ENCODE data around the gene NANOS2. TPM values are rescaled to one million over a fixed set of nuclear protein-coding genes. Genes with fewer than 3 reads are reported as not detected.
"Not testable (repeated sequence)": the region's sequence is repeated elsewhere in the genome, so short reads cannot be mapped to it uniquely, and the experiment has no call there.

The NANOS2 gene
- polyA plus RNA-seq, 6 donors from 2014 or later, result not detected

DNA sequence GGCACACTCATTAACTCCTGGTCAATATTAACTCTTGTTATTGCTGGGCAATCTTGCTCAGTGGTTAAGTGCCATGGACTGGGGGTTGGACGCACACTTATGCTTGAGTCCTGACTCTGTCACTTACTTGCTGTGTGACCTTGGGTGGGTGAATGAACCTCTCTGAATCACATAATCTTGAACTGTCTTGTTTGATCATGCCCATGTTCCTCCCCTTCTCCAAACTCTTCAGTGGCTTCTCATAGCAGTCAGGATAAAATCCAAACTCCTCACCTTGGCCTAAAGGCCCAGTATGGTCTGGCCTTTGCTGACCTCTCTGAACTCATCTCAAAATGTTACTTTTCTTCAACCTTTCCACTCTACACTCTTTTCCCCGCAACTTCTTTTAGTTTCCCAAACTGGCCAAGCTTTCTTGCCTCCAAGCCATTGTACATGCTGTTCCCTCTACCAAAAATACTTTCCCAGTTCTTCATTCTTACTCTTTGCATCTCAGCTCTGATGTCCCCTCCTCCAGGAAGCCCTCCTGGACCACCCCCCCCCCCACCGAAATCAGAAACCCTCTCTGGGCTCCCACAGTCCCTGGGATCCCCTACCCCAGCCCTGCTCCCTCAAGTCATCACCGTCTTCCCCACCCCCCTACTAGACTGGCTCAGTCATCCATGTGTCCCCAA, 14.5 kb downstream of the NANOS2 start:
- no peak for ATAC-seq (ENCODE audit: low read depth in 2 of 2)
- Mint-ChIP-seq H3K36me3 (peaks cover 5 to 7% of the 10 kb centered on the region in 2 donors), H3K27me3 (peaks cover 0 to 8% (median 0%) of the 10 kb centered on the region in 3 donors), H3K4me3 (peak overlapping the region; percentile 2 to 98 (median 52)), H3K27ac (no peak overlapping the region), H3K9me3 (no peaks in the 10 kb centered on the region), H3K4me1 (peaks cover 24 to 48% (median 33%) of the 10 kb centered on the region in 3 donors)
- no peak for DNase-seq

DNA sequence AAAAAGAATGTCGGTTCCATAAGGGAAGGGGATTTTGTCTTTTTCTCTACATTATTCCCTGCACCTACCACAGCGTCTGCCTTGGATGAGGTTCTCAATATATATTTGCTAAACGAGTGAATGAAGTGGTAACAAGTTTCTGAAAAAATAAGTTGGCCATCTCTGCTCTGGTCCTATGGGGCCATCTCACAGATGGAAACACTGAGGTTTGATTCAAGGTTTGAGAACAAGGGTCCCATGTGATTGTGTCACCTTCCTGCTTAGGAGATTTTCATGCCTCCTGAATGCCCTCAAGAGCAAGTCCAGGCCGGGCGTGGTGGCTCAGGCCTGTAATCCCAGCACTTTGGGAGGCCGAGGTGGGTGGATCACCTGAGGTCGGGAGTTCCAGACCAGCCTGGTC, 15.3 kb downstream of the NANOS2 start:
- H3K27ac Mint-ChIP-seq, result peak overlapping the region in 1 of 6 donors; percentile 33

DNA sequence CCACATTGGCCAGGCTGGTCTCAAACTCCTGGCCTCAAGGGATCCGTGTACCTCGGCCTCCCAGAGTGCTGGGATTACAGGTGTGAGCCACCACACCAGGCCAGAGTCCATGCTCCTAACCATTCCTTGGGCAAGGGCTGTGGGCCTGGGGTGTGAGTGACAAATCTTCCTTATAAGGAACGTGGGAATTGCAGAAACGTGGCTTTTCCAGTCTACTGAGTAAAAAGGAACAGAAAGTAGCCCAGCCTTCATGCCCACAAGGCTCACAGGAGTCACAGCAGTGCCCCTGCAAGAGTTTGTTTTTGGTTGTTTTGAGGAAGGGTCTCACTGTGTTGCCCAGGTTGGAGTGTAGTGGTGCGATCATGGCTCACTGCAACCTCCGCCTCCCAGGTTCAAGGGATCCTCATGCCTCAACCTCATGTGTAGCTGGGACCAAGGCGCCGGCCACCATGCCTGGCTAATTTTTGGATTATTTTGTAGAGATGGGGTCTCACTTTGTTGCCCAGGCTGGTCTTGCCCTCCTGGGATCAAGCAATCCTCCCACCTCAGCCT, 17.2 kb downstream of the NANOS2 start:
- no peaks in the 10 kb centered on the region for H3K9me3 Mint-ChIP-seq
- H3K27ac Mint-ChIP-seq, result no peak overlapping the region
- DNase-seq (no peak), ATAC-seq (ENCODE audit: low read depth in 2 of 2) (peak; percentile 22 to 43)
- H3K4me3 Mint-ChIP-seq, result peak overlapping the region in 3 of 8 donors; percentile 5 to 68 (median 59)
- H3K4me1 Mint-ChIP-seq, result peaks cover 29 to 45% (median 38%) of the 10 kb centered on the region in 3 donors
- H3K27me3 Mint-ChIP-seq, result no peaks in the 10 kb centered on the region
- peaks cover 5 to 8% of the 10 kb centered on the region in 2 donors for H3K36me3 Mint-ChIP-seq

More for the DNA sequence above, 15.3 kb downstream of the NANOS2 start:
- Mint-ChIP-seq H3K4me1 (peaks cover 25 to 50% (median 33%) of the 10 kb centered on the region in 3 donors), H3K9me3 (no peaks in the 10 kb centered on the region), H3K36me3 (peaks cover 5 to 8% of the 10 kb centered on the region in 2 donors), H3K27me3 (peaks cover 0 to 7% (median 0%) of the 10 kb centered on the region in 3 donors), H3K4me3 (peak overlapping the region in 2 of 8 donors; percentile 44 to 57)
- no peak for DNase-seq
- ATAC-seq (ENCODE audit: low read depth in 2 of 2), result no peak

DNA sequence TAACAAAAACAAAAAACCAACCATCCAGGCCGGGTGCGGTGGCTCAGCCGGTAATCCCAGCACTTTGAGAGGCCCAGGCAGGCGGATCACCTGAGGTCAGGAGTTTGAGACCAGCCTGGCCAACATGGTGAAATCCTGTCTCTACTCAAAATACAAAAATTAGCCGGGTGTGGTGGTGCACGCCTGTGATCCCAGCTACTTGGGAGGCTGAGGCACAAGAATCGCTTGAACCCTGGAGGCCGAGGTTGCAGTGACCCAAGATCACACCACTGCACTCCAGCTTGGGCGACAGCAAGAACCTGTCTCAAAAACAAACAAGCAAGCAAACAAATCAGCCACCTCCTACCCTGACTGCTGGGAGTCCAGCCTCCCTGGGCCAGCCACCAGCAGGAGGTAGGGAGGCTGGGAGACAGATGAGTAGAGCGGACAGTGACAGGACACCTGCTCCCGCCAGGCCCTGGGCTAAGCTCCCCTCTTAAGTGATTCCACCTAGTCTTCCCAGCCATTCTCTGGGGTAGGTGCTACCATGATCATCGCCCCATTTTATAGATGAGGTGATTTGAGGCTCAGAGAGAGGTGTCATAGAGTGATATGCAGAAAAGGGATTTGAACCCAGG, 18.5 kb downstream of the NANOS2 start:
- not testable (repeated sequence) for H3K27me3 Mint-ChIP-seq; H3K27ac Mint-ChIP-seq; ATAC-seq (ENCODE audit: low read depth in 2 of 2); H3K4me3 Mint-ChIP-seq; H3K9me3 Mint-ChIP-seq; H3K36me3 Mint-ChIP-seq; DNase-seq
- peaks cover 24 to 42% (median 31%) of the 10 kb centered on the region in 3 donors for H3K4me1 Mint-ChIP-seq

DNA sequence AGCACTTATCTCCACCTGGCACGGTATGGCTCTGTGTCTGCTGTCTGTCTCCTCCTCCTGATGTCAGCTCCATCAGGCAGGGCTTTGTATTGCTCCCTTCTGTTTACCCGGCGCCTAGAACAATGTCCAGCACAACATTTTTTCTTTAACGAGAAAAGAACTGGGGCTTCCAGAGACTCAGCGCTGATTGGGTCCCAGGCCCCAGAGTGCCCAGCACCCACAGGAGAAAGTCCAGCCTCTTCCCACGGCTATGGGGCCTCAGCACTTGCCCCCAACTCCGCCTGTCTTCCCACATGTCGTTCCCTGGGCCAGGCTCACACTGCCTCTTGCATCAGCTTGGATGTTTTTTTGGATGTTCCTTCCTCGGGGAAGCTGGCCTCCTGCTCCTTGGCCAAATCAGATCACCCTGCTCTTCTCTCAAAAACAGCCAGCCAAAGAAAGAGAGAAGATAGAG, 19.0 kb downstream of the NANOS2 start:
- Mint-ChIP-seq H3K36me3 (peaks cover 5 to 8% of the 10 kb centered on the region in 2 donors), H3K27me3 (no peaks in the 10 kb centered on the region), H3K27ac (no peak overlapping the region), H3K9me3 (no peaks in the 10 kb centered on the region), H3K4me1 (peaks cover 20 to 40% (median 26%) of the 10 kb centered on the region in 3 donors), H3K4me3 (no peak overlapping the region)
- DNase-seq (no peak), ATAC-seq (ENCODE audit: low read depth in 2 of 2) (no peak)

DNA sequence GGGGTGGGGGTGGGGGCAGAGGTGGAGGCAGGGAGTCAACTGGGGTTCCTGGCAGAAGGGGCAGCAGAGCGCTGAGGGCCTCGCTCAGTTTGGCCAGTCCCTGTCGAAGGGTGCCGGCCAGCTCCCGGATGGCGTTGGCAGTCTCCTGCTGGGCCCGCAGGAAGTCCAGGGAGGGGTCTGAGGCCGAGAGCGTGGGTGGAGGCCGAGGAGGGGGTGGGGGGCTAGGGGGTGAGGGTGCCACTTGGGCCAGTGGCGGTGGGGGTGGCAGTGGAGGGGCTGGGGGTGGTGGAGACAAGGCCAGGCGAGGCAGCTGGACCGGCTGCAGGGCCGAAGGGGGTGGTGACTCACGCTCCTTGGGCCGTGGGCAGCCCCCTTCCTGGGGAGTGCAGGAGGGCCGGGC, 23.7 kb downstream of the NANOS2 start:
- Mint-ChIP-seq H3K27ac (no peak overlapping the region), H3K4me3 (no peak overlapping the region), H3K36me3 (peaks cover 0 to 8% of the 10 kb centered on the region in 2 donors), H3K9me3 (no peaks in the 10 kb centered on the region), H3K4me1 (peaks cover 21 to 29% (median 23%) of the 10 kb centered on the region in 3 donors), H3K27me3 (no peaks in the 10 kb centered on the region)
- DNase-seq (no peak), ATAC-seq (ENCODE audit: low read depth in 2 of 2) (no peak)

DNA sequence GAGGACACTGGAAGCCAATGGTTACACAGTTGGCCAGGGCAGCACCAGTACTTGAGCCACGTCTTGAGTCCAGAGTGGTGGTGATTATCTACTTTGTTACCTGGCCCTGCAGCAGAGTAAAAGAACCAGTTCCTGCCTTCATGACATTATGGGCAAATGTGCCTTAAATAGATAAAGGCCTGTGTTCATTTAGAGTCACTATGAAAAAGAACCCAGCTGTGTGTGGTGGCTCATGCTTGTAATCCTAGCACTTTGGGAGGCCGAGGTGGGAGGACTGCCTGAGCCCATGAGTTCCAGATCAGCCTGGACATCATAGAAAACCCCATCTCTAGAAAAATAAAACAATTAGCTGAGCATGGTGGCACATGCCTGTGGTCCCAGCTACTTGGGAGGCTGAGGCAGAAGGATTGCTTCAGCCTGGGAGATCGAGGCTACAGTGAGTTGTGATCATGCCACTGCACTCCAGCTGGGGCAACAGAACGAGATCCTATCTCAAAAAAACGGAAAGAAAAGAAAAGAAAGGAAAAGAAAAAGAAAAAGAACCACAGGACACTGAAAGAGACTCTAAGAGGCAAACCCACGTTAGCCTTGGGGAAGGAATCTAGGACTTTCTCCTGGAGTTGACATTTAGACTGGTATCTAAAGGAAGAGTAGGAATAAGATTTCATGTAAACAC, 25.2 kb downstream of the NANOS2 start:
- H3K9me3 Mint-ChIP-seq, result no peaks in the 10 kb centered on the region
- no peaks in the 10 kb centered on the region for H3K27me3 Mint-ChIP-seq
- no peak overlapping the region for H3K27ac Mint-ChIP-seq
- ATAC-seq (ENCODE audit: low read depth in 2 of 2) (no peak), DNase-seq (no peak)
- H3K4me1 Mint-ChIP-seq, result peaks cover 14 to 24% (median 17%) of the 10 kb centered on the region in 3 donors
- no peaks in the 10 kb centered on the region for H3K36me3 Mint-ChIP-seq
- H3K4me3 Mint-ChIP-seq, result peak overlapping the region in 2 of 8 donors; percentile 29 to 54

DNA sequence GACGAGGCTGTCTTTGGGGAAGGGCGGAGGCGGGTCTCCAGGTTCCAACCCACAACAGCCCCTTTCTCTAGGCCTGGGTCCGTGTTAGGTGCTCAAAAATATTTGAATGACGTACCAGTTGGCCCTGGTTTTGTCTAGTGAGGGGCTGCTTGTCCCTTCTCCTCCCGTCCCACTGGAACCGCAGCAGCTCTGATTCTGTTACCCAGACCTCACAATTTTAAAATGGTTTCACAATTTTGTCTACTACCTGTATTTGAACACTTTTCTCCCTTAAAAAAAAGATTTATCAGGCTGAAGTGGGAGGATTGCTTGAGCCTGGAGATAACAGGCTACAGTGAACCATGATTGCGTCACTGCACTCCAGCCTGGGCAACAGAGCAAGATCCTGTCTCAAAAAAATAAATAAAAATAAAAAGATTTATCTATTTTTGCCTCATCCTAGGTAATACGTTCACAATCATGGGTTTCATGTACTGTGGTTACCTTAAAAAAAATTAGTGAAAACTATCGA, 27.3 kb downstream of the NANOS2 start:
- H3K4me1 Mint-ChIP-seq, result peaks cover 17 to 28% (median 22%) of the 10 kb centered on the region in 3 donors
- H3K36me3 Mint-ChIP-seq, result peaks cover 0 to 7% of the 10 kb centered on the region in 2 donors
- ATAC-seq (ENCODE audit: low read depth in 2 of 2) (no peak), DNase-seq (no peak)
- H3K27ac Mint-ChIP-seq, result peak overlapping the region; percentile 91 to 97 (median 97)
- no peaks in the 10 kb centered on the region for H3K9me3 Mint-ChIP-seq
- peak overlapping the region in 7 of 8 donors; percentile 95 to 99 (median 97) for H3K4me3 Mint-ChIP-seq
- H3K27me3 Mint-ChIP-seq, result no peaks in the 10 kb centered on the region

DNA sequence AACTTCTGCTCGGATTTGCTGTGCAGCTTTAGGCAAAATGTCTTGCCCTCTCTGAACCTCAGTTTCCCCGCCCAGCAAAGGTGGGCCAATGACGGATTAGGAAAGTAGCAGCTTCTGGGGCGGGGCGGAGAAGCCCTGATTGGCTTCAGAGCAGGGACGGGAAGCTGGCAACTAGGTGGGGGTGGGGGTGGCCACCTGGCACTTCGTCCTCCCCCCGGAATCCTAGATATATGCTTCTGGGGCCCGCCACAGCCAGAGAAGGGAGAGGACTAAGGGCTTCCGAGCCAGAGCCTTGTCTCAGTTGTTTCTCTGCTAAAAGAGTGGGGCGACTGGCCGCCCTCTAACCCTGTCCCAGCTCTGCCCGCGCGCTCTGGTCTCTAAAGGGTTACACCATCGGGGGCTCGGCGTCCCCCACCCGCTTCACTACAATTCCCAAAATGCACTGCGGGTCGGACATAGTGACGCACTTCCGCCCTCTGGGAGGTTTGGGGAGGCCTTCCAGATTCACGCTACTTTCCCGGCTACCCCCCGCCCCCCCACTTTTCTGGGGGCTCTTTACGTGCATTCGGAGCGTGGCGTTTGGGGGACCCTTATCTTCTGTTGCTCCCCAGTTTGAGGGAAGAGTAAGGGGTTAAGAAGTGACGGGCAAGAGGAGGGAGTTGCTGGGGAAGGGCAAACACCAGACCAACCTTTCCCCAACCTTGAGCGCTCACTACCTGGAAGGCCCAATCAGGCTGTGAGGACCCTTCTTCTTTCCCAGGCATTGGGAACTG, 28.0 kb downstream of the NANOS2 start:
- peak overlapping the region; percentile 91 to 97 (median 97) for H3K27ac Mint-ChIP-seq
- H3K36me3 Mint-ChIP-seq, result peaks cover 0 to 7% of the 10 kb centered on the region in 2 donors
- H3K9me3 Mint-ChIP-seq, result no peaks in the 10 kb centered on the region
- DNase-seq, result peak; percentile 89
- H3K4me1 Mint-ChIP-seq, result peaks cover 20 to 31% (median 22%) of the 10 kb centered on the region in 3 donors
- H3K4me3 Mint-ChIP-seq, result peak overlapping the region; percentile 95 to 99 (median 96)
- H3K27me3 Mint-ChIP-seq, result peaks cover 0 to 3% (median 0%) of the 10 kb centered on the region in 3 donors
- peak; percentile 70 for ATAC-seq (ENCODE audit: low read depth in 2 of 2)

DNA sequence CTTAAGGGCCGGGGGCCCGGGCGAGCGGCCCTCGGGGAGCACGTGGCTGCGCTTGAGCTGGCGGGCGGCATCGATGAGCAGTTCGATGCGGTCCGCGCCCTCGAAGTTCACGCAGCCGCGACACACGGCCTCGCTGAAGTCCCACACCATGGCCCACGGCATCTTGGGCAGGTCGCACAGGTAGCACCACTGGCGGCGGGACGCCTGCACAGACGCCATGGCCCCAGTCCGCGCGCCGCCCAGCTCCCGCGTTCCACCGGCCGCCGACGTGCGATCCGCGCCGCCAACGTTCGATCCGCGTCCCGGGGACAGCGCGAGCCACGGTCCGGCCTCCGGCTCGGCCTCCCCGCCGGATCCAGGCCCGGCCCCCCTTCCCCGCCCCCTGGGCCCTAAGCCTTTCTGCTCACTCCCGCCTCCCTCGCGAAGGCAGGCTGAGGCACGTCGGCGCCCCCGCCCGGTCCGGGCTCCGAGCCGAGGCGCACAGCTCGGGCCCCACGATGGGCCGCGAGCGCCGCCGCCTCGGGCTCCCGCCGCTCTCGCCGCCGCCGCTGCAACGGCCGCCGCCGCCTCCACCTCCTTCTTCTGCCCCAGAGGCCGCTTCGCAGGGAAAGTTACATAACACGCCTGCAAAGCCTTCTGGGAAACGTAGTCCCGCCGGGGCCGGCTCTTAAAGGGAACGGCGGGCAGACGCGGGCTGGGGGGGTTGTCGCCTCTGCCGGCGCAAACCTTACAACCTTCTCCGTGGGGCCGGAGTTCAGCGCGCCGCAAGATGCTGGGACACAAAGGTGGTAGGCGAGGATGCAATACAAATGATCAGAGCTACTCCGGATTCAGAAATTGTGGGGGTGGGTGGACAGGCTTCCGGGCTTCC, 28.8 kb downstream of the NANOS2 start, which contains the start of gene IRF2BP1:
IRF2BP1 (minus strand) TSS at position 586 of the 871 bp plus-strand sequence; CDS start at position 219, 367 bp downstream.
- H3K27me3 Mint-ChIP-seq, result peaks cover 0 to 6% (median 3%) of the 10 kb centered on the region in 3 donors
- DNase-seq, result peak; percentile 90
- H3K27ac Mint-ChIP-seq, result peak within 1 kb of the TSS; percentile 91 to 97 (median 97)
- no peaks in the 10 kb centered on the region for H3K9me3 Mint-ChIP-seq
- peak; percentile 84 to 85 for ATAC-seq (ENCODE audit: low read depth in 2 of 2)
- H3K4me1 Mint-ChIP-seq, result peaks cover 22 to 33% (median 23%) of the 10 kb centered on the region in 3 donors
- peak within 1 kb of the TSS; percentile 95 to 99 (median 96) for H3K4me3 Mint-ChIP-seq
- H3K36me3 Mint-ChIP-seq, result peaks cover 0 to 7% of the 10 kb centered on the region in 2 donors

DNA sequence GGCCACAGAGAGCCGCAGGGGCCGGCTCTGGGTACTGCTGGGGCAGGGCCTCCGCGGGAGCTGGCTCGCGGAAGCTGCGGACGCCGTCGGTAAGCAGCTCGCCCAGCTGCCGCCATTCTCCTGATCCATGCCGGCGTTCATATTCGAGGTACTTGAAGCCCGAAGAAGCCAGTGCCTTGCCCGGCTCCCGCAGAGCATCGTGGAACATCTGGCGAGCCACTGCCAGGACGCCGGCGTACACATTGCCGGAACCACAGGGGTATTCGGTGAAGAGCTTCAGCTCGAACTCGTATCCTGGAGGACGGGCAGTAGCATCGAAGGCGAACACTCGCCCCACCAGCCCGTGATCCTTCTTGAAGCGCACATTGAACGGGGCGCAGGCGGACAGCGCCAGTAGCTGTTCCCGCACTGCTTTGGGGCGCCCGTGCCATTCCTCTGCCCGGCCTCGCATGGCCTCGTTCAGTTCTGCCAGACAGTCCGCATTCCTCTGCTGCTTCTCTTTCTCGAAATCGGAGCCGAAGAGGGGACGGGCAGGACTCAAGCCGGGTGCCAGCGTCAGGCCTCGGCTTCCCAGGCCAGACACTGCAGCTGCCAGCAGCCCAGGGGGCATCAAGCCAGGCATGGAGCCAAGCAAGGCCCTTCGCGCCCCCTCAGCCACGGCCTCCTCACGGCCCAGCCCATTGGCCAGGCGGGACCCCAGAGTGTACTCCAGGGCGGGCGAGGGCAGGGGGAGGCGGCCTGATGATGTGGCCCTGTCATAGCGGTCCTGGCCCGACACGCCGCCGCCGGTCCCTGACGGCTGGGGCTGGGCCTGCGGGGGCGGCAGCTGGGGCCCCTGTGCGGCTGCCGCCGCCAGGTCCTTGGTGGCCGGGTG, 29.7 kb downstream of the NANOS2 start:
- Mint-ChIP-seq H3K36me3 (peaks cover 0 to 7% of the 10 kb centered on the region in 2 donors), H3K4me1 (peaks cover 18 to 33% (median 22%) of the 10 kb centered on the region in 3 donors), H3K27ac (peak overlapping the region in 2 of 6 donors; percentile 49 to 60), H3K9me3 (no peaks in the 10 kb centered on the region), H3K27me3 (peaks cover 0 to 11% (median 3%) of the 10 kb centered on the region in 3 donors), H3K4me3 (peak overlapping the region; percentile 48 to 96 (median 54))
- no peak for ATAC-seq (ENCODE audit: low read depth in 2 of 2)
- DNase-seq, result no peak

All from naive B cell (primary cell).